NCI-H1436 treated with DMSO at 0.1 percent for 48 hours (cell line): ENCODE measurements around the gene CD276.
"Not testable (repeated sequence)": the region's sequence is repeated elsewhere in the genome, so short reads cannot be mapped to it uniquely, and the experiment has no call there.

ENCODE experiments used
- DNase-seq: peaks from one replicate; lab custom pipeline; 2025; lab: John Stamatoyannopoulos, UW

CD276 gene

GRCh38 chr15:73710321-73710720 lies 26.1 kb downstream of the CD276 start:
- no peak for DNase-seq

- no peak for DNase-seq
Observed at GRCh38 chr15:73711526-73711925, 27.3 kb downstream of the CD276 start.

DNA sequence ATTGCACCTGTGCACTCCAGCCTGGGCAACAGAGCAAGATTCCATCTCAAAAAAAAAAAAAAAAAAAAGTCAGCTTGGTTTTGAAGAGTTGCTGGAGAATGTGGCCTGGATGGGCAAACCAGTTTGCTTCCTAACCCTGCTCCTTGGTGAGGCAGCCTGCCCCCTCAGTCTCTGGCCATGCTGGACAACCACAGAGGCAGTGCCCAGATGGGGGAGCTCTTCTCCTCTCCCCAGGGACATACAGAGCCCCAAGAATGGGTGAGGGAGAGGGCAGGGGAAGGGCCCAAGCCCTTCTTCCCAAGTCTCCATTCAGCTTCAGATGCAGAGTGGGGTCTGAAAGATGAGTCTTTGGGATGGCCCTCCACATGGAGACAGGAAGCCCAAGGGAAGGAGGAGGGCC lies 27.9 kb downstream of the CD276 start:
- DNase-seq = no peak

GRCh38 chr15:73714695-73715301 lies 30.6 kb downstream of the CD276 start:
- no peak for DNase-seq

DNA sequence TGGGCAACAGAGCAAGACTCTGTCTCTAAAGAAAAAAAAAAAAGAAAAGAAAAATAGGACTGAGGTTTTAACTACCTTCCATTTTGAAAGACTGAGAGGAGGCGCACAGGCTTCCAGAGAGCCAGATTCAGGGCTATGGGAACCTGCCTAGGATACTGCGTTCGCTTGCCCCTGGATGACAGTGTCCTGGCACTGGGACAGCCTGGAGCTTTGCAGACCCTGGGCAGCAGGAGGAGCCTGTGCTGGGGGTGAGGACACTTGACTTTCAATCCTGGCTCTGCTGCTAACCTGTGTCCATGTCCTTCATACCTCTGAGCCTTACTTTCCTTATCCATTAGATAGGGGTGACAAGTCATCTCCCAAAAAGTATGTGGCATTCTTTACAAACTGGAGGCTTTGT lies 31.2 kb downstream of the CD276 start:
- DNase-seq = no peak

GRCh38 chr15:73716417-73716816 lies 32.2 kb downstream of the CD276 start:
- DNase-seq = no peak

- DNase-seq = no peak
Observed at GRCh38 chr15:73717206-73717605, 33.0 kb downstream of the CD276 start.

GRCh38 chr15:73717802-73718201 lies 33.6 kb downstream of the CD276 start:
- no peak for DNase-seq

DNA sequence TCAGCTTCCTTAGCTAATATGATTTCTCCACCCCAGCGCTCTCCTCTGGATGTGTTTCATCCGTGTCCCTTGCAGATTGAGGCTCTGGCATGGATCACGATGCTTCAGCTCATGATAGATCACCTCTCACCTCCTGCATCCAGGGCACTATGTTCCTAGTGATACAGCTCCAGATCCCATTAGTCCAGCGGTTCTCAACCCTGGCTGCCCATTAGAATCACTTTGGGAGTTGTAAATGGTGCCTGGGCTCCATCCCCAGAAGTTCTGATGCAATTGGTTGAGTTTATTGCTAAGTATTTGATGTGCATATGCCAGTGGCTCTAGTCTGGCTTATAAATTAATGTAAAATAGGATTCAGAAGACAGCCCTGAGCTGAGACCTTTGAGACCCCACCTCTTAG lies 34.5 kb downstream of the CD276 start:
- DNase-seq = no peak

- DNase-seq = no peak
Observed at GRCh38 chr15:73722425-73722824, 38.2 kb downstream of the CD276 start.

GRCh38 chr15:73723191-73723590 lies 39.0 kb downstream of the CD276 start:
- DNase-seq = no peak

GRCh38 chr15:73724212-73724611 lies 40.0 kb downstream of the CD276 start:
- DNase-seq = no peak

DNA sequence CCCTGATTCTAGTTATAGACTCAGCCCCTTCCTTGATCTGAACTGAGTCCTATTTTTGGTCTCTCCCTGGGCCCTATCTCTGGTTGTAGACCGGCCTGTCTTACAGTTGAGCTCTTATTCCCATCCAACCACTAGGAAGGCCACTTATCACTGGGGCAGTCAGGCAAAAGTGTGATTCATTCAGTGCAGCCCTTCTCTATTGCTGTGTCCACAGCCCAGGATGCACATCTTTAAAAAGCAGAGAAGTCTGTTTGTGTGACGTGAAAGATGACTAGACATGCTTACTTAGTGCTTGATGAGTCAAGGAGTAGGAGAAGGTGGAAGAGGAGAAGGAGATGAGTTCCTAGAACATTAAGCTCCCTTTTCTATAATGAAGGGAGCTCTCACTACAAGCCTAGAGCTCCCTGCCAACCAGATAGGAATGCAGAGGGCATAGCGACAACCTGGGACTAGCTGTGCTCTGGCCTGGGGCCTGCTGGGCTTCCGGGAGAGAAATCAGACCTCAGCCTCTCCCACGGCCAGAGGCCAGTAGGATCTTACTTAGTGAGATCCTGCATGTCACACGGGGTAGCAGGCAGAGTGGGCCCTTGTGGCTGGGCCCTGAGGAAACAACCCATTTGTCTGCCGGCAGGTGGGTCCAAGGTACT lies 43.3 kb downstream of the CD276 start:
- DNase-seq = no peak

DNA sequence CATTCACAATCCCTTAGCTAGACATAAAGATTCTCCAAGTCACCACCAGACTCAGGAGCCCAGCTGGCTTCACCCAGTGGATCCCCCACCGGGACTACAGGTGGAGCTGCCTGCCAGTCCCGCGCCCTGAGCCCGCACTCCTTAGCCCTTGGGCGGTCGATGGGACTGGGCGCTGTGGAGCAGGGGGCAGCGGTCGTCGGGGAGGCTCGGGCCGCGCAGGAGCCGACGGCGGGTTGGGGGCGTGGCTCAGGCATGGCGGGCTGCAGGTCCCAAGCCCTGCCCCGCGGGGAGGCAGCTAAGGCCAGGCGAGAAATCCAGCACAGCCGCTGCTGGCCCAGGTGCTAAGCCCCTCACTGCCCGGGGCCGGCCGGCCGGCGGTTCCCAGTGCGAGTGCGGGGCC lies 47.9 kb downstream of the CD276 start:
- DNase-seq = not testable (repeated sequence)

- no peak for DNase-seq
Observed at GRCh38 chr15:73732930-73733329, 48.7 kb downstream of the CD276 start.

DNA sequence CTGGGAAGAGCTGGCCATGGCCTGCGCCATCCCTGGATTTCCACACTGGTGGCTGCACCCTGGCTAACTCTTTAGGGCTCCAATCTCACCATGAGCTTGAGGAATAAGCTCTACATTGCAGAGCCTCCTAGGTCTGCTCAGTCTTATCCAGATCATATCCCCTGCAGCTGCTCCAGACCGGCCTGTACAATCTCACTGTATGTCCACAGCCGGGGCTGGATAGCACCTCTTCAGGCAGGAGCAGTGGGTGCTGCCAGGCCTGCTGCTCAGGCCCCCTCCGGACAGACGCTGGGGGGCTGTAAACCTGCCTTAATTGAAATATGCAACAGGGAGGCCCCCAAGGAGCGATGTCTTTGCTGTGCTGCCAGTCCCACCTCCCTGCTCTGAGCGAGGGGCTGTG lies 53.4 kb downstream of the CD276 start:
- no peak for DNase-seq

- no peak for DNase-seq
Observed at GRCh38 chr15:73740152-73741048, 56.2 kb downstream of the CD276 start.

DNA sequence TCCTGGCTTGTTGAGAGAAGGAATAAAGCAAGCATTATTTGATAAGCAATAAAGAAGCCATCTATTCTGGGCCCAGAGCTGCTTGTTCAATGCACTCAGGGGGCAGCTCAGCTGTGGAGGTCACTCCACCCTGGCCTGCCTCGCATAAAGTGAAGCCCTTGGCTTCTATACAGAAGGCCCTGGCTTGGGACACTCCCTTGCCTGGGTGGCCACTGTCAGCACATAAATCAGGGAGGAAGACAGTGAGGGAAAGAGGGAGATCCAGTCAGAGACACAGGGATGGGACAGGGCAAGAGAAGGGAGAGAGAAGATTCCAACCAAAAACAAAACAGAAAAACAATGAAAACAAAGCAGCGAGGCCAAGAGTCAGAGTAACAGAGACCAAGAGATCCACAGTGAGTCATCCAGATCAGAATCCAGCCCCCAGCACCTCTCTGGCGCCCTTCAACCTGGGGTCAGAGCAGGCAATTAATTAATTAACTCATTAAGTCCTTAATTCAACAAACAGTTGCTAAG lies 57.2 kb downstream of the CD276 start:
- no peak for DNase-seq

DNA sequence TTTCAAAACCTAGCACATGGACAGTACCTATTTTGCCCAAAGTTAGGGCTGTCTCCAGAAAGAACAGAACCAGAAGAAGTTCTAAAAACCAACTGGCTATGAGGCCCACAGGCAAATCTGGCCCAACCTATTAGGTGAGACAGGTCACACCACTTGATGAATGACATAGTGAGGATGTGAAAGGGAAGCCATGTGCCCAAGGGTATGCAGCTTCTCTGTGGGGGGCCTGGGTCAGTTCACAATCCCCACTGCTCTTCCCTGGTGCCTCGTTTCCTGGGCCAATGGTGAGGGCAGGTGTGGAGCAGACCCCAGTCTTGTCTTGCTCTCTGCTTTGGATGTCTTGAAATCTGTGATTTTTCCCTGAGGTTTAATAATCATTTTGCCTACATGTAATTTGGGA lies 60.1 kb downstream of the CD276 start:
- no peak for DNase-seq

GRCh38 chr15:73745073-73745472 lies 60.9 kb downstream of the CD276 start:
- no peak for DNase-seq

- no peak for DNase-seq
Observed at GRCh38 chr15:73746261-73746660, 62.1 kb downstream of the CD276 start.

GRCh38 chr15:73746883-73747282 lies 62.7 kb downstream of the CD276 start:
- no peak for DNase-seq
